Neutrophil (primary cell): ENCODE data around the gene DBNDD2.
A peak's percentile ranks its signal among the peaks of the same experiment; 100 is the strongest.

Experiments used
- H3K27ac ChIP-seq: fragments of 200-600 bp; sonication (generic); 2 replicates; pipeline ENCODE4 v1.5.1; 2016; ENCODE audit warnings: mild to moderate bottlenecking, moderate library complexity
- H3K27me3 ChIP-seq: fragments of 200-600 bp; sonication (generic); 2 replicates; pipeline ENCODE4 v1.6.0; 2016; ENCODE audit warnings: mild to moderate bottlenecking
- H3K36me3 ChIP-seq: fragments of 200-600 bp; sonication (generic); 2 replicates; pipeline ENCODE4 v1.5.1; 2017
- H3K4me1 ChIP-seq, 2 experiments: fragments of 200-600 bp in 1 of 2; sonication (generic) in 1 of 2; 1 replicate in 1 of 2; 2 replicates in 1 of 2; pipeline versions ENCODE4 v1.5.1 to v1.6.1; 2013 to 2016; ENCODE audit warnings: low read depth in 1 of 2, low read length in 1 of 2, mild to moderate bottlenecking in 1 of 2, moderate library complexity in 1 of 2; ENCODE audit not compliant: control insufficient read depth in 1 of 2, insufficient read depth in 1 of 2
- H3K4me3 ChIP-seq, 2 experiments: fragments of 200-600 bp in 1 of 2; sonication (generic) in 1 of 2; 1 replicate in 1 of 2; 2 replicates in 1 of 2; pipeline ENCODE4 v1.5.1; 2013 to 2016; ENCODE audit warnings: low read depth in 1 of 2, low read length in 1 of 2, mild to moderate bottlenecking in 1 of 2, moderate library complexity in 1 of 2
- H3K9me3 ChIP-seq: fragments of 200-600 bp; sonication (generic); 2 replicates; pipeline ENCODE4 v1.5.1; 2016
- TF ChIP-seq, protein P1 (sequence below): fragments of 200-600 bp; sonication (generic); IDR thresholded peaks from 2 replicates; pipeline ENCODE4 v1.5.1; 2016; ENCODE audit warnings: antibody characterized with exemption

The DBNDD2 gene

DNA sequence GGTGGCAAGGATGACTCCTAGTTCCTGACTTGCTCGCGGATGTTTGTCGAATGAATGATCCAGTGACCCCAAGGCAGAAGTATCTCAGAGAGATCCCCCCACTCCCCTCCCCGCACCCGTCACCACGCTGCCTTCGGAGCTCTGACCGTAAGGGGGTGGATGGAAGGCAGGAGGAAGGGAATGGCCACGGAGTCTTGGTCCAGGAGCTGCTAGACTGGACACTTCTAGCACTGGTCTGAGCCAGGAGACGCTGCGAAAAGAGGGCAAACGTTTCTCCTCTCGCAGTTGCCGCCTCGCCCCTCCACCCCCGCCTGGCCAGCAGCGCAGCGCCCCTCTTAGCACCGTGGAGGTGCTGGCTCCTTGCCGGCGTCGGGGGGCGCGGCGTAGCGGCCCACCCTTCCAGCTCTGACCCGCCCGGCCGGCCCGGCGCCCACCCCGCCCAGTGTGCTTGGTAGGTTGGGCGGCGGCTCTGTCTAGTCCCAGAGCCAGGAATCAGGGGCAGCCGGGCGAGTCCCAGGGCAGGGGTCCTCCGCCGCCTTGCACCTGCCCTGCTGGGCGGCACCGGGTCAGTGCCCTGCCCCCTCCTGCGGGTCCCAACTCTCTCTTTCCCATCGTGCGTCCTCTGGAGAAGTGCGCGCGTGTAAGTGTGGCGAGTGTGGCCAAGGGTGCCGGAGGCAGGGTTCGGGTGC is 2.4 kb upstream of the DBNDD2 start:
- no peak overlapping the region for H3K27ac ChIP-seq
- H3K27me3 ChIP-seq, result peaks cover 74% of the 10 kb centered on the region
- peak overlapping the region; percentile 55 to 63 for H3K4me3 ChIP-seq

DNA sequence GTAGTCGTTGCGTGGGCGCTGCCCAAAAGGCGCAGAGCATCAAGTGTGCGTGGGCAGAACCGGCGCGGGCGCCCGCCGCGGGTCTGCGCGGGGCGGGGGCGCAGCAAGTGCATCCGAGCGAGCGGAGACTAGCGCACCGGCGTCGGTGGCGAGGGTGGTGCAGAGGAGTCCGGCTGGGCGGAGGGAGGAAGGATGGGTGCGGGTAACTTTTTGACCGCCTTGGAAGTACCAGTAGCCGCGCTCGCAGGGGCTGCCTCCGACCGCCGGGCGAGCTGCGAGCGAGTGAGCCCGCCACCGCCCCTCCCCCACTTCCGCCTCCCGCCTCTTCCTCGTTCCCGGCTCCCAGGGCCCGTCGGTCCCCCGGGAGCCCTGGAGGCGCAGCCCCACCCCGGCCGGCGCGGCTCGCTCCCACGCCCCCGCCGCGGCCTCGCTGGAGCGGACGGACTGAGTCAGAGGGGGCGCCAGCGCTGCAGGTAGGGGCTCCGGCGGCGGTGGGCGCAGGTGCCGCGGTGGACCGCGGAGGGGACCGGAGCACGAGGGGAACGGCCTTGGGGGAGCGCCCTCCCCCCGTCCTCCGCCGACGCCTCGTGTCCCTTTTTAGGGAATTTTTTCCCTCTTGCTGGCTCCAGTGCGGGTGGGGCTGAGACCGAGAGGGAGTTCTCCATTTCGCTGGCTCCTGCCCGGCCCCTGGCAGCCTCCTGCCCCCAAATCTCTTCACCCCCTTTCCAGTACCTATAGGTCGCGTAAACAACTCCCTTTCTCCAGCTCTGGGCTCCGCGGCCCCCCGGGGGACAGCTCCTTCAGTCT is 1.6 kb upstream of the DBNDD2 start:
- Histone ChIP-seq H3K9me3 (peaks cover under 1% of the 10 kb centered on the region), H3K27me3 (peaks cover 74% of the 10 kb centered on the region), H3K4me1 (peaks cover 13 to 18% of the 10 kb centered on the region in 2 experiments), H3K36me3 (no peaks in the 10 kb centered on the region), H3K4me3 (peak overlapping the region; percentile 55 to 63), H3K27ac (no peak overlapping the region)
- TF ChIP-seq, protein P1, sequence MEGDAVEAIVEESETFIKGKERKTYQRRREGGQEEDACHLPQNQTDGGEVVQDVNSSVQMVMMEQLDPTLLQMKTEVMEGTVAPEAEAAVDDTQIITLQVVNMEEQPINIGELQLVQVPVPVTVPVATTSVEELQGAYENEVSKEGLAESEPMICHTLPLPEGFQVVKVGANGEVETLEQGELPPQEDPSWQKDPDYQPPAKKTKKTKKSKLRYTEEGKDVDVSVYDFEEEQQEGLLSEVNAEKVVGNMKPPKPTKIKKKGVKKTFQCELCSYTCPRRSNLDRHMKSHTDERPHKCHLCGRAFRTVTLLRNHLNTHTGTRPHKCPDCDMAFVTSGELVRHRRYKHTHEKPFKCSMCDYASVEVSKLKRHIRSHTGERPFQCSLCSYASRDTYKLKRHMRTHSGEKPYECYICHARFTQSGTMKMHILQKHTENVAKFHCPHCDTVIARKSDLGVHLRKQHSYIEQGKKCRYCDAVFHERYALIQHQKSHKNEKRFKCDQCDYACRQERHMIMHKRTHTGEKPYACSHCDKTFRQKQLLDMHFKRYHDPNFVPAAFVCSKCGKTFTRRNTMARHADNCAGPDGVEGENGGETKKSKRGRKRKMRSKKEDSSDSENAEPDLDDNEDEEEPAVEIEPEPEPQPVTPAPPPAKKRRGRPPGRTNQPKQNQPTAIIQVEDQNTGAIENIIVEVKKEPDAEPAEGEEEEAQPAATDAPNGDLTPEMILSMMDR, result no peak

More for the DNA sequence above, 2.4 kb upstream of the DBNDD2 start:
- Histone ChIP-seq H3K36me3 (no peaks in the 10 kb centered on the region), H3K4me1 (peaks cover 13 to 18% of the 10 kb centered on the region in 2 experiments), H3K9me3 (peaks cover 7% of the 10 kb centered on the region)
- TF ChIP-seq, protein P1, result no peak

DNA sequence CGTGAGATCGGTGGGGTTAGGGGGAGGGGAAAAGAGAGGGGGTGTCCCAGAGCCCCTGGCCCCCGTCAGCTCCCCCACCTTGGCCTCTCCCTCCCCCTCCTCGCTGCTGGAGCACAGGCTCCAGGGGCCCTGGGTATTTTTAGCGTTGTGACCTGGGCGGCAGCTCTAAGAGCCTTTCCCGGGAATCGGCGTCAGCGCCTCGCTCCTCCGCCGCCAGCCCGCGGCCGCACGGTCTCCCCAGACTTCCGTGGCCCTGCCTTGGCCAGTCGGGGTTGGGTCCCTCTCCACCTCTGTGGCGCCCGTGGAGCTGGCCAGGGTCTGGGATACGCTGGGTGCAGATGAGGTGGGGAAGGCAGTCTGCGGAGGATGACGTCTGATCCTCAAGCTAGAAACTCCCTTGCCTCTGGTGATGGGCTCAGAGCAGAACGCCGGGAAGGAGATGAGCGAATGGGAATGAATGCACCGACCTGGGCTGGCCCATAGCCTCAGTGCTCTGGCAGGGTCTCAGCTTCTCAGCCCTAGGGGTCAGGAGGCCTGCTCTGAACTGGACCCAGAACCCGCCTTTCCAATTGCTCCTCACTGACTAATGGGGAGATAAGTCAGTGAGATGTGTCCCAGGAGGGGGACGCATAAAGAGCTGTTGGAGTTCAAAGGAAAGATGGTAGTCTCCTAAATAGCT is 883 bp upstream of the DBNDD2 start:
- TF ChIP-seq, protein P1, result no peak
- Histone ChIP-seq H3K4me1 (peaks cover 13 to 18% of the 10 kb centered on the region in 2 experiments), H3K27ac (no peak overlapping the region), H3K9me3 (no peaks in the 10 kb centered on the region), H3K4me3 (peak overlapping the region in 1 of 2 experiments; percentile 63), H3K36me3 (no peaks in the 10 kb centered on the region), H3K27me3 (peaks cover 75% of the 10 kb centered on the region)

DNA sequence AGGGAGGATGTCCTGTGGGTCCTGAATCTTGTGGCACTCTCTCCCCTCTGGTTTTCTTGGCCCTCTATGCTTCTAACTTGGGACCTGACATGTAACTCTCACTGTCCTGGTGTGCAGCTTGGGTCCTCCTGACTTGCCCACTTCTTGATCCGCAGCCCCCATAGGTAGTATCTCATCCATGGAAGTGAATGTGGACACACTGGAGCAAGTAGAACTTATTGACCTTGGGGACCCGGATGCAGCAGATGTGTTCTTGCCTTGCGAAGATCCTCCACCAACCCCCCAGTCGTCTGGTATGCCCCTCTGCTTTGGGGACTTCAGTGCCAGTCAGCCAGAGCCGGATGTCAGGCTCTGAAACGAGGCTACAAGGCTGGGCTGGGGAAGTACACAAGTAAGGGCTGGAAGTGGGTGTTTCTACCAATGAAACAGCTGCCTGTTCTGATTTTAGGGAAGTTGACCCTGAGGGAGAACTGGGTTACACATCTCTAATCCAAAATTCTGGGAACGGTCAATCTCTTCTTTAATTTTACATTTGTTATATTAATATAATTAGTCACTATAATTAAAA is 641 bp downstream of the DBNDD2 start:
- TF ChIP-seq, protein P1, result no peak
- peaks cover 13 to 18% of the 10 kb centered on the region in 2 experiments for H3K4me1 ChIP-seq
- no peak overlapping the region for H3K27ac ChIP-seq
- H3K9me3 ChIP-seq, result no peaks in the 10 kb centered on the region
- no peaks in the 10 kb centered on the region for H3K36me3 ChIP-seq
- no peak overlapping the region for H3K4me3 ChIP-seq
- H3K27me3 ChIP-seq, result peaks cover 82% of the 10 kb centered on the region

DNA sequence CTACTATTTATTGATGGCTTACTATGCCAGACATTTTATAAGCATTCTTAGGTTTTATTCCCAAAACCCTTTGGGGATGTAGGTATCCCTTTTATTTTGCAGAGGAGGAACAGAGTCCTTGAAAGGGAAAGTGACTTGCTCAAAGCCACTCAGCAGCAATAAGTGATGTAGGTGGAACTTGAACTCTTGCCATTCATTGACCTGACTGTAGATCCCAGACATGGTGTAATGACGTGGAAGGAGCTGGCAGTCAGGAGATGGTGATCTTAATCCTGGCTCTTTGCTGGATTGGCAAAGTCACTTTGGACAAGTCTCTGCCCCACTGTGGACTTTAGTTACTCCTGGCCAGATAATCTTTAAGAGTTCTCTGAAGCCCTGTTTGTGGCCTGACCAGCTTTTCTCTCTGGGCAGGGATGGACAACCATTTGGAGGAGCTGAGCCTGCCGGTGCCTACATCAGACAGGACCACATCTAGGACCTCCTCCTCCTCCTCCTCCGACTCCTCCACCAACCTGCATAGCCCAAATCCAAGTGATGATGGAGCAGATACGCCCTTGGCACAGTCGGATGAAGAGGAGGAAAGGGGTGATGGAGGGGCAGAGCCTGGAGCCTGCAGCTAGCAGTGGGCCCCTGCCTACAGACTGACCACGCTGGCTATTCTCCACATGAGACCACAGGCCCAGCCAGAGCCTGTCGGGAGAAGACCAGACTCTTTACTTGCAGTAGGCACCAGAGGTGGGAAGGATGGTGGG is 1.6 kb downstream of the DBNDD2 start:
- H3K4me1 ChIP-seq, result peaks cover 13 to 18% of the 10 kb centered on the region in 2 experiments
- no peak overlapping the region for H3K27ac ChIP-seq
- no peaks in the 10 kb centered on the region for H3K9me3 ChIP-seq
- no peaks in the 10 kb centered on the region for H3K36me3 ChIP-seq
- peaks cover 82% of the 10 kb centered on the region for H3K27me3 ChIP-seq
- TF ChIP-seq, protein P1, result no peak
- no peak overlapping the region for H3K4me3 ChIP-seq
